ENCODE data around the gene WDR18. TPM values are rescaled to one million over a fixed set of nuclear protein-coding genes. Genes with fewer than 3 reads are reported as not detected.
A peak's percentile ranks its signal among the peaks of the same experiment; 100 is the strongest.

The WDR18 gene, protein sequence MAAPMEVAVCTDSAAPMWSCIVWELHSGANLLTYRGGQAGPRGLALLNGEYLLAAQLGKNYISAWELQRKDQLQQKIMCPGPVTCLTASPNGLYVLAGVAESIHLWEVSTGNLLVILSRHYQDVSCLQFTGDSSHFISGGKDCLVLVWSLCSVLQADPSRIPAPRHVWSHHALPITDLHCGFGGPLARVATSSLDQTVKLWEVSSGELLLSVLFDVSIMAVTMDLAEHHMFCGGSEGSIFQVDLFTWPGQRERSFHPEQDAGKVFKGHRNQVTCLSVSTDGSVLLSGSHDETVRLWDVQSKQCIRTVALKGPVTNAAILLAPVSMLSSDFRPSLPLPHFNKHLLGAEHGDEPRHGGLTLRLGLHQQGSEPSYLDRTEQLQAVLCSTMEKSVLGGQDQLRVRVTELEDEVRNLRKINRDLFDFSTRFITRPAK
- polyA plus RNA-seq (ENCODE audit: insufficient read length in 12 of 12), result 10 to 100 TPM in 11 of 12 donors, not detected in 1; 18.9 to 38.0 (median 20.3) TPM
- long read RNA-seq, donor 1, transcript WDR18-202 (10 exons, 1,608 nt), result major isoform, 15 of 19 reads
- long read RNA-seq, donor 1, partial matches to known transcripts, result 0 of 19 reads
- long read RNA-seq, donor 1, other reads (novel, unspliced or antisense), result 0 of 19 reads
- long read RNA-seq, donor 2, transcript WDR18-202 (10 exons, 1,608 nt), result major isoform, 19 of 20 reads
- long read RNA-seq, donor 2, partial matches to known transcripts, result 0 of 20 reads
- long read RNA-seq, donor 2, other reads (novel, unspliced or antisense), result 0 of 20 reads
- long read RNA-seq, donor 3, partial matches to known transcripts, result 0 of 4 reads
- long read RNA-seq, donor 3, other reads (novel, unspliced or antisense), result 0 of 4 reads
- long read RNA-seq, donor 4, transcript WDR18-202 (10 exons, 1,608 nt), result major isoform, 10 of 10 reads
- long read RNA-seq, donor 4, partial matches to known transcripts, result 0 of 10 reads
- long read RNA-seq, donor 4, other reads (novel, unspliced or antisense), result 0 of 10 reads
- long read RNA-seq, donor 5, transcript WDR18-202 (10 exons, 1,608 nt), result major isoform, 23 of 27 reads
- long read RNA-seq, donor 5, partial matches to known transcripts, result 0 of 27 reads
- long read RNA-seq, donor 5, other reads (novel, unspliced or antisense), result 0 of 27 reads
- long read RNA-seq, donor 6, partial matches to known transcripts, result 0 of 4 reads
- long read RNA-seq, donor 6, other reads (novel, unspliced or antisense), result 0 of 4 reads
- long read RNA-seq, donor 7, transcript WDR18-202 (10 exons, 1,608 nt), result major isoform, 6 of 6 reads
- long read RNA-seq, donor 7, partial matches to known transcripts, result 0 of 6 reads
- long read RNA-seq, donor 7, other reads (novel, unspliced or antisense), result 0 of 6 reads
- long read RNA-seq, donor 8, transcript WDR18-202 (10 exons, 1,608 nt), result major isoform, 14 of 16 reads
- long read RNA-seq, donor 8, partial matches to known transcripts, result 0 of 16 reads
- long read RNA-seq, donor 8, other reads (novel, unspliced or antisense), result 0 of 16 reads
- long read RNA-seq, donor 9, transcript WDR18-202 (10 exons, 1,608 nt), result major isoform, 12 of 13 reads
- long read RNA-seq, donor 9, partial matches to known transcripts, result 0 of 13 reads
- long read RNA-seq, donor 9, other reads (novel, unspliced or antisense), result 0 of 13 reads
- long read RNA-seq, donor 10, transcript WDR18-202 (10 exons, 1,608 nt), result major isoform, 18 of 19 reads
- long read RNA-seq, donor 10, partial matches to known transcripts, result 0 of 19 reads
- long read RNA-seq, donor 10, other reads (novel, unspliced or antisense), result 0 of 19 reads
- long read RNA-seq, donor 11, transcript WDR18-202 (10 exons, 1,608 nt), result major isoform, 13 of 13 reads
- long read RNA-seq, donor 11, partial matches to known transcripts, result 0 of 13 reads
- long read RNA-seq, donor 11, other reads (novel, unspliced or antisense), result 0 of 13 reads

DNA sequence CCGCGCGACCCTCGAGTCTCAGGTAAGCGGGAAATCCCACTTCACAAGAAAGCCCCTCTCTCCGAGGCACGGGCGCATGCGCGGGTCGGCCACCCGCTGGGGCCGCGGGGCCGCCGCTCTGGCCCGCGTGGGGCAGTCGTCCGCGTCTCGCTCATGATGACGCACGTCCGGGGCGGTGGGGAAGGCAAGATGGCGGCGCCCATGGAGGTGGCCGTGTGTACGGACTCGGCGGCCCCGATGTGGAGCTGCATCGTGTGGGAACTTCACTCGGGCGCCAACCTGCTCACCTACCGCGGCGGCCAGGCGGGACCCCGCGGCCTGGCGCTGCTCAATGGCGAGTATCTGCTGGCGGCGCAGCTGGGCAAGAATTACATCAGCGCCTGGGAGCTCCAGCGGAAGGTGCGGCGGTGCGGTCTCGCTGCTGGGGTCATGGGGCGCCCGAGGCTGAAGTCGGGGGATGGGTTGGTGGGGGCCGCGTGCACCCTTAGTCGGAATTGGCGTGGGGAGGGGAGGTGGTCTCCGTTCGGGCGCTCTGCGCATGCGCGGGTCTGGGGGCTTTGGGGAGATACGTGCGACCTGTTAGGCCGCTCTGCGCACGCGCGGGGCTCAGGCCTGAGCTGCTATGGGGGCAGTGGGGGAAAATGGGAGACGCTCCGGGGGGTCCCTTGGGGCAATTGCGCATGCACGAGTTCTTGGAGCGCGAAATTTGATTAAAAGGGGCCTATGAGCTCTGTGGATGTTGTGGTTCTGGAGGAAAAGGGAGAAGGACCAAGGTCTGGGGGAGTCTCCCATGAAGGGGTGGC is at the start of gene WDR18:
Gene WDR18 (plus strand): TSS at position 181 of the 803 bp plus-strand sequence. CDS start 9 bp downstream, at position 190.
- peak; percentile 92 for DNase-seq

DNA sequence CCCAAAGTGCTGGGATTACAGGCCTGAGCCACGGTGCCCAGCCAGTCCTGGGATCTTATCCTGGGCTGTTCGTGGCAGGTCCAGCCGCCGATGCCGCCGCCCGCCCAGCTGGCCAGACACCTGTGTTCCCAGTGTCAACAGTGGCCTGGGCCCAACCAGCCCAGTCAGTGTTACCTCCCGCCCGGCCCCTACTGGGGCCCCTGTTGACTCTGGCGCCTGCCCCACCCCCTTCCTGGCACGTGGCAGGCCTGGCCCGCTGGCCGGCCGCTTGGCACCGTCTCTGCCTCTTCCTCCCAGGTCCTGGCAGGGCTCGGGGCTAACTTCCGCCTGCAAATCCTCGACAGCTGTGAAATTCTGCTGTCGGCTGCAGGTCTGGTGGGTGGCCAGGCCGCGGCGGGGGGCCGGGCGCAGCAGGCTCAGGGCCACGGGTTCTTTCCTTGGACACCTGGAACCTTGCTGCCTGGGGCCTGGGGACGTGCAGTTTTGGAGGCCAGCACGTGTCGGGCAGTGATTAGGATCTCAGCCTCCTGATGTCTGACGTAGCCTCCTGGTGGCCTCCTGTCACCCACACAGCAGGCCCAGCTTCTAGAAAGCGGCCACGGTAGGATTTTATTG is 49.2 kb upstream of the WDR18 start:
- DNase-seq, result peak; percentile 84

DNA sequence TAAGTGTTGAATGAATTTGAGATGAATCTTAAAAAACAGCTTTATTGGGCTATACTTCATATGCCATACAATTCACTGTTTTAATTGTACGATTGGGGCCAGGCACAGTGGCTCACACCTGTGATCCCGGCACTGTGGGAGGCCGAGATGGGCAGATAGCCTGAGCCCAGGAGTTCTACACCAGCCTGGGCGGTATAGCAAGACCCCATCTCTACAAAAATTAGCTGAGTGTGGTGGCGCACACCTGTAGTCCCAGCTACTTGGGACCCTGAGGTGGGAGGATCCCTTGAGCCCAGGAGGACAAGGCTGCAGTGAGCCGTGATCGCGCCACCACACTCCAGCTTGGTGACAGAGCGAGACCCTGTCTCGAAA is 48.0 kb upstream of the WDR18 start:
- DNase-seq, result no peak

DNA sequence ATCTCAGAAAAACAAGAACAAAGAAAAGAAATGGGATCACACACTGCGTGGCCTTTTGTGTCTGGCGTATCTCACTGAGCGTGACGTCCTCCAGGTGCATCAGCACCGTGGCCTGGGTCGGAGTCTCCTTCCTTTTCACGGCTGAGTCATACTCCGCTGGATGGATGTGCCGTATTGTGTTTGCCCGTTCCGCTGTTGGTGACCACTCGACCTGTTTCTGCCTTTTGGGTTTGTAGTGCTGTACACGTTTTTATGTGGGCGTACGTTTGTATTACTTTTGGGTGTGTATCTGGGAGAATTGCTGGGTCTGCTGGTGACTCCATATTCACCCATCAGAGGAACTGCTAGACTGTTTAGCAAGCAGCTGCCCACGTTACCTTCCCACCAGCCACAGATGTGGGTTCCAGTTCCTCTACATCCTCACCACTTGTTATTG is 46.9 kb upstream of the WDR18 start:
- DNase-seq, result no peak

DNA sequence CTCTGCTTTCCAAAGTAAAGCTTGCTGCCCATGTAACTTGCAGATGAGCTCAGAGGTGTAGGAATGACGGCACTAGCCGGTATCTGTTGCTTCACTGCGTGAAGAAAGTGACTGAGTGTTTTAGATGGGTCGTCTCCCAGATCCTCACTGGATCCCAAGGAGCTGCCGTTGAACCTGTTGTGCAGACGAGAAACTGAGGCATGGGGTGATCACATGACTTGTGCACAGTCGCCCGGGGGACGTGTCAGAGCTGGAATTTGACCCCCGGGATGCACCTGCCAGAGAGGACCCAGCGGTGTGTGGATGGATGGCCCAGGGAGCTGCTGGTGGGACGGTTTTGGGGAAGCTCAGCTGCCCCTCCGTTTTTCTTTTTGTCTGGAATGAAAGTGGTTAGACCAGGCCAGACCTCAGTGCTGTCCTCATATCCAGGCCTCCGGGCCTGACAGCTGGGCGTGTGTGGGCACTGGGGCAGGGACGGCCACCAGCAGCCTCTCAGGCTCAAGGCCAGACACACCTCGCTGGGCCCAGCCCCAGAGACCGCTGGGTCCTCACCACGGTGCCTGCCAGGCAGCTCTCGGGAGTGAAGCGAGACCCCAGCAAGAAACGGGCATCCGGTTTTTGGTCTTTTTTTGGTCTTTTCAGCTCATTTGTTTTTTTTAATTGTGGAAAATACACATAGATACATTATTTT is 45.8 kb upstream of the WDR18 start:
- no peak for DNase-seq

DNA sequence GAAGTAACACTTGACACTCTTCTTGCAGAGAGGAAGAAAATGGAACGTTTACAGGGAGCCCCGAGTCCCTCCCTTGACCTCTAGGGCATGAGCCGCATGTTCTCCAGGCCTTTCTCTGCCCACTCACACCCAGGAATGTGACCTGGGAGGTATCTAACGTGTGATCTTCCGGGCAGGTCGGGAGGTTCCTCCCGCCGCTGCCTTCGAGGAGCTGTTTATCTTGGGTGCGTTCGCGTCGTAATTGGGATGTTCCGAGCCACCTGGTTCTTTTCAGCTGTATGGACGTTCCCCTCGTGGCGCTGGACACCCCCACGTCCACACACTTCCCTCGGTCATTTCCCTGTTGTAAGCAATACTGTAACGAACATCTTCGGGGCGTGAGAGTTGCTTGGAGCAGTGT is 44.7 kb upstream of the WDR18 start:
- no peak for DNase-seq

DNA sequence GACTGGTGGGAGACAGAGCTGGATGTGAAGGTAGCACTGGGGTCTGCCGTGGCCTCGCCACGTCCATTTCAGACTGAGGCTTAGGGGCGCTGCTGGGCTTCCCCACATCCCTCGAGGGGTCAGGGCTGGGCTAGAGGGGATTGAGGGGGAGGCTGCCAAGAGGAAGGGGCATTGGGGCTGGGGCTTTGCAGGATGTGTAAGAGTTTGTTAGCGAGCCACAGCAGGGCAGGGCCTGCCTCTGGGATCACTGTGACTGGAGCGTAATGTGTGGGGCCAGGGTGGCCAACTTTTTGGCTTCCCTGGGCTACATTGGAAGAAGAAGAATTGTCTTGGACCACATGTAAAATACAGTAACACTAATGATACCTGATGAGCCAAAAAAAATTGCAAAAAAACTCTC is 44.2 kb upstream of the WDR18 start:
- no peak for DNase-seq

DNA sequence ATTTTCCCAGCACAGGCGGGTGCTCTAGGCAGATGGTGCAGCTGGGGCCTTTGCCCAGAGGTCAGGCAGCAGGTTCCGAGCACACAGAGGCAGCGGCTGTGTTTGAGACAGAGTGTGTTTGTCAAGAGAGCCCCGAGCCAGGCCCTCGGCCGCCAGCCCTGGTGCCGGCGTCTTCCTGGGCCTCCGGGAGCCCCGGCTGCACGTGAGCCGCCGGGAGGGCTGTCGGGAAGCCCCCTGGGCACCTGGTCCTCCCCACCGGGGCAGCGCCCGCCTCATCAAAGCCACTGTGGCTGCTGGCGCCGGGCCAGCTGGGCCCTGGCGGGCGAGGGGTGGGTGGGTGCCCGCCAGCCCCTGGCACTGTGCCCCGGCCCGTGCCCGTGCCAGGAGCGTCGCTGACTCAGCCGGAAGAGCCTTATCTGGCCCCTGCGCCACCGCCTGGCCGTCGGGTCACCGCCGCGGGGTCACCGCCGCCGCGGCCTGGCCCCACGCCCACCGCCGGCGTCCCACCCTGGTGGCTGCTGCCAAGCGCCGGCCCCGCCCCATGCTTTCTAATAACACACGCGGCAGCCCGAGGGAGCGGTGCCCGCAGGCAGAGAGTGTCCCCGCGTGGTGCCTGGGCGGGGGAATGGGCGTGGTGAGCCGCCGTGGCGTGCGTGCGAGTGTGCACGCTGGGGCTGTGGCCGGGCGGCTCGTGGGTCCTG is 43.4 kb upstream of the WDR18 start:
- no peak for DNase-seq

DNA sequence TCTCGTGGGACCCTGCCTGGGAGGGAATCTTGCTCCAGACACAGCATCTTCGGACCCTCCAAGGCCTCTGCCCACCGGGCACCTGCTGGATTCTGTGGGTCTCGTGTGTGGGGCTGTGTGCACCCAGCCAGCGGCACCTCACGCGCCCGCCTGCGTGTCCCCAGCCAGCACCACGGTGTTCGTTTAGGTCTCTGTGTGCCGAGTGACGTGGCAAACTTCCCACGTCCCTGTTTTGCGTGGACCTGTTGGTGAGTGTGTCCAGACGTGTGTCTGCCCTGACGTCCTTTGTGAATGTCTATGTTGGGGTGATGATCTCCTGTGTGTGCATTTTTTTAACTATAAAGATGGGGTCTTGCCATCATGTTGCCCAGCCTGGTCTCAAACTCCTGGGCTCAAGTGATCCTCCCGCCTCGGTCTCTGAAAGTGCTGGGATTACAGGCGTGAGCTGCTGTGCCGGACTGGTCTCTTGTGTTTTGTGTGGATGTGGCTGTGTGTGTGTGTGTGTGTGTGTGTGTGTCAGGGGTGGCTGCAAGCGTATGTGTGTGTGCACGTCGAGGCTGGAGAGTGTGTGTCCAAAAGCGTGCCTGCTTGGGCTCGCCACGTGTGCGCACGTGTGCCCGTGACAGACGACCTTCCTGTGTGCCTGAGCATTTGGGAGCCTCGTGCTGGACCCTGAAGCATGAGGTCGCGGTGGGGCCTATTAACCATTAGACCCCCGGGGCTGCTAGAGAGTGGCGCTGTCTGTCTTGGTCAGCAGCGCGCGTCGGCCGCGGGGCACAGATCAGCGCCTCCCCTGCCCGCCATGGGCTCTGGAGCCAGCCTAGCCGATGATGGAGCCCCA is 42.6 kb upstream of the WDR18 start:
- no peak for DNase-seq

DNA sequence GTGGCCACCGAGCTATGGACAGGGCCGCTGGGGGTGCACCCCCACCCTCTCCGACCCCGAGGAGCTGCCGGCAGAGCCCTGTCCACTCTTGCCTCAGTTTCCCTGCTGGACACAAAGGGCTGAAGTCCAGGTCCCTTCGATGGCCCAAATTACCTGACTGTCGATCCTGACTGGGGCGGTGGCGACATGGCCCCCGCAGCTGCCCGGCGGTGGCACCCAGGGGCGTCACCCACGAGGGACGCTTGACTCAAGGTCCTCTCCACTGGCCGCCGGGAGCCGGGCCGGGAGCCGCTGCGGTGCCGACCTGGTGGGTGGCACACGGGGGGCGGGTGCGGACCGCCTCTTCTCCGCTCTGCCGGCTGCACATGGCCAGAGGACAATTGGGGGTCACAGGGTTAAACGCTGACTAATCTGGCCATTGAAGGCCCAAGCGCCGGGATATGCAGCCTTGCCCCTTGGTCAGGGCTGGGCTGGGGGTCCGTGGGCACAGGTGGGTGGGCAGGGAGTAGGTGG is 42.0 kb upstream of the WDR18 start:
- no peak for DNase-seq

DNA sequence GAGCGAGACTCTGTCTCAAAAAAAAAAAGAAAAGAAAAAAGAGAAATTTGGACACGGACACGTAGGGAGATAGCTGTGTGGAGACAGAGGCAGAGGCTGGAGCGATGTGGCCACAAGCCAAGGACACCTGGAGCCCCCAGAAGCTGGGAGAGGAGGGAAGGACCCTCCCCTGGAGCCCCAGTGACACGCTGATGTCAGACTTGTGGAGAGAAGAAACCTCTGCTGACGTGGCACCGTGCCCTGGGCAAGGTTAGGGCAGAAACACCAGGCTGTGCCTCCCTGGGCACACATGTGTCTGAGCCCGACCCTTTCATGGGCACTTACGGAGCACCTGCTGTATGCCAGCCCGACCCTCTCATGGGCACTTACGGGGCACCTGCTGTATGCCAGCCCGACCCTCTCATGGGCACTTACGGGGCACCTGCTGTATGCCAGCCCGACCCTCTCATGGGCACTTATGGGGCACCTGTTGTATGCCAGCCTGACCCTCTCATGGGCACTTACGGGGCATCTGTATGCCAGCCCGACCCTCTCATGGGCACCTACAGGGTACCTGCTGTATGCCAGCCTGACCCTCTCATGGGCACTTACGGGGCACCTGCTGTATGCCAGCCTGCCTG is 40.5 kb upstream of the WDR18 start:
- no peak for DNase-seq

DNA sequence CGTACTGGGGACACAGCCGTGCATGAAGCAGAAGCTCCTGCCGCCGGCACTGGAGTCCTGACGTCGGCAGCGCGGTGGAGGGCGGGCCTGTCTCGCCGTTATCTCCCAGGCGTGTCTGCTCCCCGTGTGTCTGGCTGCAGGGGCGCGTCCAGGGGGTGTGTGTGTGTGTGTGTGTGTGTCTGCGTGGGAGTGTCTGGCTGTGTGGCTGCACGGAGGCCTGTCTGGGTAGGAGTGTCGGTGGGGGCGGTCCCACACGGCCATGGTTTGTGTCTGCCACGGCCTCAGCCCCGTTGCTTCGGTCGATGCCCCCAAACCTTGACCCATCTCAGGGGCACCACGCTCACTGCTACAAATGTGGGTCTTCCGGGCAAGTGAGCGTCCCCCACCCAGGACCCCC is 40.0 kb upstream of the WDR18 start:
- DNase-seq, result no peak

DNA sequence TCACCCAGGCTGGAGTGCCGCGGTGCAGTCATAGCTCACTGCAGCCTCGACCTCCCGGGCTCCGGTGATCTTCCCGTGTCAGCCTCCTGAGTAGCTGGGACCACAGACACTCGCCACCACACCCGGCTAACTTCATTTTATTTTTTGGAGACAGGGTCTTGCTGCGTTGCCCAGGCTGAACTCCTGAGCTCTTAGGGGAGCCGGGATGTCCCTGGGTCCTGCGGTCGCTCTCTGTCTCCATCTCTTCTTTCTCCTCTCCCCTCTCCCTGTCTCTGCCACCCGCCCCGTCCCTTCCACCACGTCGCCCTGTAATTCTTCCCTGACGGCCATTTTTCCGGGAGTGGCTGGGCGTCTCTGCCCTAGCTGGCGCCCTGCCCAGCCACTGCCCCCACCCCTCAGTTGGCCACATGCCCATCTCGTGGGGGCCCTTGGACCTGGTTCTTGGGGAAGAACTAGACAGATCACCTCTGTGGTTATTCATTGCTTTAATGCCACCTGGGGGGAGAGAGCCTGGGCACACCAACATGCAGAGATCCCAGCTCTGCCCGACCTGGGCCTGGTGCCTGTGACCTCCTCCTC is 39.4 kb upstream of the WDR18 start:
- DNase-seq, result no peak

DNA sequence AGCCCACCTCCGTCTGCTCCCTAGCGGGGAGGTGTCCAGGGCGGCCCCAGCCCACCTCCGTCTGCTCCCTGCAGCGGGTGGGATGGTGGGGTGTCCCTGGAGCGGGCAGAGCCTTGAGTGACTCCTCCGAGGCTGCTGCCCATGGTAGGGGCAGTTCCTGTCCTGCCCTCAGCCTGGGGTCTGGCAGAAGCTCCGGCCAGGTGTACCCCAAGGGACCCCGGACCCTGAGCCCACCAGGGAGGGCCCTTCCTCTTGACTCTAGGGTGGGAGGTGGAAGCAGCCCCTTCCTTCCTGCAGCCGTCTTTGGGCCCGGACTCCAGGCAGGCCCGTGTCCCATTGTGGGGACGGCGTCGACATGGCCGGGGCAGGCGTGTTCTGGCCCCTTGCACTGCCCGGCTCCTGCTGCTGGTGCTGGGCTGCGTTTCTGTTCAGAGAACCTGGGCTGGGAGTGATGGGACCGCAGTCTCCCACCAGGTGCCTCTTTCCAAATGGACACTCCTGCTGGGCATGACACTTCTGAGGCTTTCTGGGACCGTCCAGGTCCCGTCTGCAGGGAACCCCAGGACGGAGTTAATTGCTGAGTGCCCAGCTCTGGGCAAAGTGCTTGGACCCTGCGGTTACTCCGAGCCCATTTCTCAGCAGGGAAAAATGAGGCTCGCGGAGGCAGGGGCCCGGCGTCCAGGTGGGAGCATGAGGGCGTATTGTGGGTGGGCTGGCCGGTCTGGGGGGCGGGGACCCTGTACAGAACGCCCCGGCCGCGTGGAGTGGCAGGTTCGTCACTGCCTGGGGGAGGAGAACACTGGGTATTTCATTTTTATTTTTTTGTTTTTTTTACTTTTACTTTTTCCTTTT is 38.5 kb upstream of the WDR18 start:
- no peak for DNase-seq

All from muscle of arm (tissue), 14 donors.